OCI-LY3 (cell line): ENCODE measurements around the gene APOBEC3G.

Experiments used
- H2AFZ ChIP-seq: fragments of 200-600, 300-600 bp; shearing (Covaris generic); 2 replicates; pipeline ENCODE4 v1.6.0; 2014; ENCODE audit warnings: antibody characterized with exemption, low read depth, low read length
- H3K27ac ChIP-seq: fragments of 200-600, 300-600 bp; sonication (generic); 2 replicates; pipeline ENCODE4 v1.5.1; 2014; ENCODE audit warnings: mild to moderate bottlenecking, low read length, moderate library complexity, mixed read lengths
- H3K27me3 ChIP-seq: fragments of 200-600, 300-600 bp; sonication (generic); 2 replicates; pipeline ENCODE4 v1.6.1; 2014; ENCODE audit warnings: low read depth, low read length, mixed read lengths
- H3K36me3 ChIP-seq: fragments of 200-600, 300-600 bp; sonication (generic); replicated peaks from 2 replicates; pipeline ENCODE3; 2014; ENCODE audit warnings: low read depth, low read length, mixed read lengths
- H3K4me1 ChIP-seq: fragments of 300-600, 200-600 bp; sonication (generic); 2 replicates; pipeline ENCODE4 v1.6.1; 2014; ENCODE audit warnings: low read length, mixed read lengths
- H3K4me2 ChIP-seq: fragments of 200-600, 300-600 bp; sonication (generic); 2 replicates; pipeline ENCODE4 v1.6.1; 2014; ENCODE audit warnings: low read length, mixed read lengths
- H3K4me3 ChIP-seq: fragments of 300-600, 200-600 bp; sonication (generic); 2 replicates; pipeline ENCODE4 v1.5.1; 2014; ENCODE audit warnings: antibody characterized with exemption, mild to moderate bottlenecking, low read length, moderate library complexity
- H3K79me2 ChIP-seq: fragments of 300-600, 200-600 bp; shearing (Covaris generic); 2 replicates; pipeline ENCODE4 v1.6.1; 2014; ENCODE audit warnings: mild to moderate bottlenecking, low read length, mixed read lengths
- H3K9ac ChIP-seq: fragments of 300-600, 200-600 bp; shearing (Covaris generic); 2 replicates; pipeline ENCODE4 v1.6.0; 2014; ENCODE audit warnings: mild to moderate bottlenecking, low read length, moderate library complexity
- H3K9me3 ChIP-seq: fragments of 200-600, 300-600 bp; shearing (Covaris generic); 2 replicates; pipeline ENCODE4 v1.6.1; 2014; ENCODE audit warnings: low read length, mixed read lengths; ENCODE audit not compliant: insufficient read depth
- H4K20me1 ChIP-seq: fragments of 200-600, 300-600 bp; sonication (generic); 2 replicates; pipeline ENCODE4 v1.6.1; 2016; ENCODE audit warnings: low read length, mixed read lengths; ENCODE audit not compliant: insufficient read depth
- EZH2phosphoT487 ChIP-seq: fragments of 200-600 bp; shearing (Covaris generic); IDR thresholded peaks from 2 replicates; pipeline ENCODE4 v1.6.1; 2018; ENCODE audit warnings: antibody characterized with exemption, mixed run types, low read depth
- TF ChIP-seq, protein P1 (sequence below): fragments of 200-600, 300-600 bp; sonication (generic); IDR thresholded peaks from 2 replicates; pipeline ENCODE4 v1.5.1; 2014; ENCODE audit warnings: antibody characterized with exemption, low read length, low read depth

The APOBEC3G gene

DNA sequence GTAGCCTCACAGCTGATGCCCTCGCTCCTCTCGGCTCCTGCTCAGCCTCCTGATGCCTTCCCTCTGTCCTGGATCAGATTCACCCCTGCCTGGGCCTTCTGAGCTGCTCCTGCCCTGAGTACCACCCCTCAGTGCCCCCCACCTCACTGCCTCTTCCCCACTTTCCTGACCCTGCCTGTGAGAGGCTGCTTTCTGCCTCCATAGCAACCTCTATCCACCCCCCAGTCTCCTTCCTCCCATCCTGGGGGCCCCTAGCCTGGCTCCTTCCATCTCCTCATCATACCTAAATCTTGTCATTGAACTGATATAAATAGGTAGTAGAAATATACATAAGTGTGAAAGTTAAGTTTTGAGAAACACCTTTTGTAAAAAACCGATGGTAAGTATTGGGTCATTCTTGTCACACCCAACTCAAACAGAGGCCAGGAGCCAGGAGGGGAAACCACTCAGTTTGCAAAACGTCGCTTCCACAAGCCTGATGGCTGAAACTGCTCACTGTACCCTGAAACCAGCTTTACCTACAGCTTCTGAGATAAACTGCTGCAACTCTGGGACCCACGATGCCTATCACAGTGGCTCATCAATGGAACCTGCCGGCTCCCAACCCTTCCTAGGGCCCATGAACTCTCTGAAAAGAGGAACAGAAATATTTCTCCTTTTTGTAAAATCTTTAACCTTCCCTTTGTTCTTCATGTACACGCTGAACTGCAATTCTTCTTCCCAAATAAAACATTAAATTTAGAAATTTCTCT lies 15.2 kb downstream of the APOBEC3G start:
- no peak overlapping the region for H3K9ac ChIP-seq
- peak overlapping the region; percentile 32 for H3K4me2 ChIP-seq

DNA sequence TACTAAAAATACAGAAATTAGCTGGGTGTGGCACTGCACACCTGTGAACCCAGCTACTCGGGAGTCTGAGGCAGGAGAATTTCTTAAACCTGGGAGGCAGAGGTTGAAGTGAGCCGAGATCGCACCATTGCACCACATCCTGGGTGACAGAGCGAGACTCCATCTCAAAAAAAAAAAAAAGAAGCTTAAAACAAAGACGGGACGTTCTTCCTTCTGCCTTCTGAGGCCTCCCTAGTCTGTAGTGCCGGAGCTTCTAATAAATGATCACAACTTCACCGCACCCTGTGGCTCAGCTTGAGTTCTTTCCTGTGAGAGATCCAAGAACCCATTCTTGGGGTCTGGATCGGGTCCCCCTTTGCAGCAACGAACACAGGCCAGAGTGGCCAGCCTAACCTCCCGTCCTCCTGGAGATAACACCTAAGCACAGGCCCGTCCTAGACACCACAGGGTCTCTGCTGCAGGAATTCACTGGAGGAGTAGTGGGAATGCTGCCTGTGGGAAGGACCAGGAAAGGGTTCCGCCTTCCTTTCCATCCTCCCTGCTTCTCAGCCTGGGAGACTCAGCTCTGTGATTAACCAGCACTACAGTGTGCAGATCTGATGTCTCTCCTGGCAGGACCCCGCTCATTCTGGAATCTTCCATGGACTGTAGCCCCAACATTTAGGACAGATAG lies 17.8 kb downstream of the APOBEC3G start:
- Histone ChIP-seq H3K4me2 (no peak overlapping the region), H3K9ac (no peak overlapping the region), H3K4me3 (no peak overlapping the region), H2AFZ (no peak overlapping the region), H3K9me3 (no peaks in the 10 kb centered on the region), H3K27me3 (peaks cover 11% of the 10 kb centered on the region), H3K36me3 (no peaks in the 10 kb centered on the region), H3K4me1 (peaks cover 42% of the 10 kb centered on the region), H3K79me2 (no peaks in the 10 kb centered on the region), H3K27ac (no peak overlapping the region), H4K20me1 (no peaks in the 10 kb centered on the region)
- TF ChIP-seq, protein P1, sequence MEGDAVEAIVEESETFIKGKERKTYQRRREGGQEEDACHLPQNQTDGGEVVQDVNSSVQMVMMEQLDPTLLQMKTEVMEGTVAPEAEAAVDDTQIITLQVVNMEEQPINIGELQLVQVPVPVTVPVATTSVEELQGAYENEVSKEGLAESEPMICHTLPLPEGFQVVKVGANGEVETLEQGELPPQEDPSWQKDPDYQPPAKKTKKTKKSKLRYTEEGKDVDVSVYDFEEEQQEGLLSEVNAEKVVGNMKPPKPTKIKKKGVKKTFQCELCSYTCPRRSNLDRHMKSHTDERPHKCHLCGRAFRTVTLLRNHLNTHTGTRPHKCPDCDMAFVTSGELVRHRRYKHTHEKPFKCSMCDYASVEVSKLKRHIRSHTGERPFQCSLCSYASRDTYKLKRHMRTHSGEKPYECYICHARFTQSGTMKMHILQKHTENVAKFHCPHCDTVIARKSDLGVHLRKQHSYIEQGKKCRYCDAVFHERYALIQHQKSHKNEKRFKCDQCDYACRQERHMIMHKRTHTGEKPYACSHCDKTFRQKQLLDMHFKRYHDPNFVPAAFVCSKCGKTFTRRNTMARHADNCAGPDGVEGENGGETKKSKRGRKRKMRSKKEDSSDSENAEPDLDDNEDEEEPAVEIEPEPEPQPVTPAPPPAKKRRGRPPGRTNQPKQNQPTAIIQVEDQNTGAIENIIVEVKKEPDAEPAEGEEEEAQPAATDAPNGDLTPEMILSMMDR, result no peak
- no peak for TF ChIP-seq EZH2phosphoT487

More for the DNA sequence above, 15.2 kb downstream of the APOBEC3G start:
- H4K20me1 ChIP-seq, result no peaks in the 10 kb centered on the region
- no peaks in the 10 kb centered on the region for H3K36me3 ChIP-seq
- H3K4me1 ChIP-seq, result peaks cover 16% of the 10 kb centered on the region
- H3K27ac ChIP-seq, result no peak overlapping the region
- peak overlapping the region; percentile 22; the same call in 1 of the 2 replicates for H2AFZ ChIP-seq
- H3K27me3 ChIP-seq, result peaks cover 12% of the 10 kb centered on the region
- H3K79me2 ChIP-seq, result no peaks in the 10 kb centered on the region
- TF ChIP-seq, protein P1, result no peak
- no peak for TF ChIP-seq EZH2phosphoT487
- H3K4me3 ChIP-seq, result no peak overlapping the region
- no peaks in the 10 kb centered on the region for H3K9me3 ChIP-seq

DNA sequence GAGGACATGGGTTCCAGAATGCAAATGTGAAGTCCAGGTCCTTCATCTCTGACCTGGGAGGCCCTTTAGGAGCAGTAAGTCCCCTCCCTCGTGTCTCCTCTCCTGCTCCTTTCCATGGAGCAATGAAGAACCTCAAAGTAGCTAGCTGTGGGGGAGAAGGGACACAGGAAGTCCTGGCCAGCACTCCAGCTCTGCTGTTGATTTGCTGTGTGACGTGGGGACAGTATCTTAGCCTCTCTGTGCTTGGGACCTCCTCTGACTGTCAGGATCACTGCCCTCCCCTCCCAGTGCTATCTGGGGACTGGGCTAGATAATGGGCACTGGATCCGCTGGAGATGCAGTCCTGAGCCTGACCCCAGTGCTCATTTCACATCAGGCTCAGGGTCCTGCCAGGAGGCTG lies 18.9 kb downstream of the APOBEC3G start:
- Histone ChIP-seq H3K27me3 (peaks cover 4% of the 10 kb centered on the region; the same call in 1 of the 2 replicates), H3K4me2 (no peak overlapping the region), H3K27ac (no peak overlapping the region), H3K9me3 (no peaks in the 10 kb centered on the region), H3K9ac (no peak overlapping the region), H3K4me3 (no peak overlapping the region), H3K36me3 (no peaks in the 10 kb centered on the region), H4K20me1 (no peaks in the 10 kb centered on the region), H3K4me1 (peaks cover 52% of the 10 kb centered on the region), H2AFZ (no peak overlapping the region), H3K79me2 (no peaks in the 10 kb centered on the region)
- TF ChIP-seq, protein P1, result no peak
- TF ChIP-seq EZH2phosphoT487, result no peak
